Progenitor cell of endocrine pancreas (in vitro differentiated cells): ENCODE results near the gene CILP. TPM values are rescaled to one million over a fixed set of nuclear protein-coding genes. Genes with fewer than 3 reads are reported as not detected.

Experiments
- DNase-seq: peaks from one replicate; pipeline ENCODE4 v3.0.0; 2021; ENCODE audit warnings: low spot score; ENCODE audit not compliant: unreplicated experiment
- H3K27ac Mint-ChIP-seq: 2 replicates; pipeline ENCODE4 v1.8.0; 2021; ENCODE audit warnings: mild to moderate bottlenecking, moderate library complexity, mixed read lengths
- H3K27me3 Mint-ChIP-seq: 2 replicates; pipeline ENCODE4 v1.8.0; 2021; ENCODE audit warnings: mixed read lengths
- H3K36me3 Mint-ChIP-seq: 2 replicates; pipeline ENCODE4 v1.8.0; 2022; ENCODE audit warnings: mixed read lengths; ENCODE audit not compliant: insufficient read depth
- H3K4me1 Mint-ChIP-seq: 2 replicates; pipeline ENCODE4 v1.8.0; 2021; ENCODE audit warnings: low read depth, mixed read lengths
- H3K4me3 Mint-ChIP-seq: 2 replicates; pipeline ENCODE4 v1.8.0; 2021; ENCODE audit warnings: low read depth, mild to moderate bottlenecking, moderate library complexity, mixed read lengths
- H3K9me3 Mint-ChIP-seq: 2 replicates; pipeline ENCODE4 v1.8.0; 2021; ENCODE audit warnings: low read depth, mixed read lengths
- total RNA-seq: library from RNA; stranded (reverse); gene quantifications from 2 replicates; pipeline ENCODE4 v1.2.1, GENCODE V29; 2021
- TF ChIP-seq, protein P1 (sequence below): fragments of 200-600 bp; sonication (generic); IDR thresholded peaks from one replicate; pipeline ENCODE4 v1.5.0; 2021; ENCODE audit warnings: antibody characterized with exemption, mild to moderate bottlenecking; ENCODE audit not compliant: unreplicated experiment

The CILP gene
- total RNA-seq, 1 donor from 2014 or later = 0.29 TPM

DNA sequence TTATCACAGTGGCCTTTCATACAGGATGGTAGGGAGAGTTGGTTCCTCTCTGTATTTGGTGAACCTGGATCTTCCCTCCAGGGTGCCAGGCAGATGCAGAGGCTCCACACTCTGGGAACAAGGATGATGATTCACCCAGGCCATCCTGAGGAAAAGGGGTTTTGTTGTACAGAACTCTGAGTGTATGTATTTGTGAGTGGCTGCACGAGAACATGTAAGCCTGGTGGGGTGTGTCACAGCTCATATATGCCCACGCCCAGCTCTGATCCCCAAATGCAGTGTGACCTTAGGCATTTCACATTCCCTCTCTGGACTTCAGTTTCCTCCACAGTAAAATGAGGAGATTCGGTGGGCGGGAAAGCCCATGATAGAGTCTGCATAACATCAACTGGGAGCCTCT, 11.6 kb upstream of the CILP start:
- TF ChIP-seq, protein P1, sequence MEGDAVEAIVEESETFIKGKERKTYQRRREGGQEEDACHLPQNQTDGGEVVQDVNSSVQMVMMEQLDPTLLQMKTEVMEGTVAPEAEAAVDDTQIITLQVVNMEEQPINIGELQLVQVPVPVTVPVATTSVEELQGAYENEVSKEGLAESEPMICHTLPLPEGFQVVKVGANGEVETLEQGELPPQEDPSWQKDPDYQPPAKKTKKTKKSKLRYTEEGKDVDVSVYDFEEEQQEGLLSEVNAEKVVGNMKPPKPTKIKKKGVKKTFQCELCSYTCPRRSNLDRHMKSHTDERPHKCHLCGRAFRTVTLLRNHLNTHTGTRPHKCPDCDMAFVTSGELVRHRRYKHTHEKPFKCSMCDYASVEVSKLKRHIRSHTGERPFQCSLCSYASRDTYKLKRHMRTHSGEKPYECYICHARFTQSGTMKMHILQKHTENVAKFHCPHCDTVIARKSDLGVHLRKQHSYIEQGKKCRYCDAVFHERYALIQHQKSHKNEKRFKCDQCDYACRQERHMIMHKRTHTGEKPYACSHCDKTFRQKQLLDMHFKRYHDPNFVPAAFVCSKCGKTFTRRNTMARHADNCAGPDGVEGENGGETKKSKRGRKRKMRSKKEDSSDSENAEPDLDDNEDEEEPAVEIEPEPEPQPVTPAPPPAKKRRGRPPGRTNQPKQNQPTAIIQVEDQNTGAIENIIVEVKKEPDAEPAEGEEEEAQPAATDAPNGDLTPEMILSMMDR = no peak
- H3K4me3 Mint-ChIP-seq = no peak overlapping the region
- no peak overlapping the region for H3K27ac Mint-ChIP-seq
- no peaks in the 10 kb centered on the region for H3K36me3 Mint-ChIP-seq
- H3K9me3 Mint-ChIP-seq = no peaks in the 10 kb centered on the region
- no peak for DNase-seq
- peaks cover 13% of the 10 kb centered on the region for H3K4me1 Mint-ChIP-seq
- no peaks in the 10 kb centered on the region for H3K27me3 Mint-ChIP-seq

- Mint-ChIP-seq H3K36me3 (no peaks in the 10 kb centered on the region), H3K4me3 (no peak overlapping the region), H3K27me3 (no peaks in the 10 kb centered on the region), H3K9me3 (no peaks in the 10 kb centered on the region), H3K4me1 (peaks cover 10% of the 10 kb centered on the region), H3K27ac (no peak overlapping the region)
- TF ChIP-seq, protein P1 = no peak
- no peak for DNase-seq
These were observed 10.4 kb upstream of the CILP start for GRCh38 chr15:65221697-65222096.

GRCh38 chr15:65219137-65219536, 7.9 kb upstream of the CILP start:
- no peaks in the 10 kb centered on the region for H3K9me3 Mint-ChIP-seq
- no peaks in the 10 kb centered on the region for H3K36me3 Mint-ChIP-seq
- no peak for DNase-seq
- no peaks in the 10 kb centered on the region for H3K27me3 Mint-ChIP-seq
- H3K4me3 Mint-ChIP-seq = no peak overlapping the region
- H3K4me1 Mint-ChIP-seq = peaks cover 8% of the 10 kb centered on the region
- TF ChIP-seq, protein P1 = no peak
- no peak overlapping the region for H3K27ac Mint-ChIP-seq

GRCh38 chr15:65217526-65218482, 6.5 kb upstream of the CILP start:
- H3K27ac Mint-ChIP-seq = no peak overlapping the region
- H3K4me1 Mint-ChIP-seq = peaks cover 6% of the 10 kb centered on the region
- peaks cover 3% of the 10 kb centered on the region for H3K27me3 Mint-ChIP-seq
- H3K36me3 Mint-ChIP-seq = no peaks in the 10 kb centered on the region
- H3K4me3 Mint-ChIP-seq = no peak overlapping the region
- no peak for DNase-seq
- TF ChIP-seq, protein P1 = no peak
- no peaks in the 10 kb centered on the region for H3K9me3 Mint-ChIP-seq

DNA sequence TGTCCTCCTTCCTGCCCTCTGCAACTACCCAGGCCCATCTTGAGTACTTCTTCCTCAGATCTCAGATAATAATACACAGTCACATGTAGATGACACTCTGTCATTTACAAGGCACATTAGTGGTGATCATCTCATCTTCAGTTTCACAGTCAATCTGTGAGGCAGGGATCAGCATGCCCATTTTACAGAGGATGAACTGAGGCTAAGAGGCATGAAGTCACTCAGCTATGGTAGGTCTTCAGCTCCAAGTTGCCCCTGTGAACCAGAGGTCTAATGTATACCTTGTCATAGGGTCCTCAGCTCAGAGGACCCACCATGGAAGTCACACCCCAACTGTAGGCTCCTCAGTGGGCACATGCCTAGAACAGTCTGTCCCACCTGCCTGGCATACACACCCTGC, 4.2 kb upstream of the CILP start:
- H3K27me3 Mint-ChIP-seq = peaks cover 3% of the 10 kb centered on the region
- TF ChIP-seq, protein P1 = no peak
- H3K9me3 Mint-ChIP-seq = no peaks in the 10 kb centered on the region
- no peak overlapping the region for H3K4me3 Mint-ChIP-seq
- H3K4me1 Mint-ChIP-seq = no peaks in the 10 kb centered on the region
- no peaks in the 10 kb centered on the region for H3K36me3 Mint-ChIP-seq
- no peak for DNase-seq
- H3K27ac Mint-ChIP-seq = no peak overlapping the region
